Peyer's patch (tissue), 4 donors: ENCODE results near the gene BEST3. TPM values are rescaled to one million over a fixed set of nuclear protein-coding genes. Genes with fewer than 3 reads are reported as not detected.

Experiments
- DNase-seq, 3 donors: peaks; one replicate each; pipeline ENCODE4 v3.0.0-alpha.2; 2017 to 2019
- H3K27ac ChIP-seq, 4 donors: fragments of 200-600 bp; sonication (generic); one replicate each; pipeline ENCODE4 v1.5.1; 2016 to 2019
- H3K27me3 ChIP-seq, 2 donors: fragments of 200-600 bp; sonication (generic); one replicate each; pipeline ENCODE4 v1.5.1; 2019
- H3K36me3 ChIP-seq, 3 donors: fragments of 200-600 bp; sonication (generic); one replicate each; pipeline ENCODE4 v1.5.1; 2016 to 2019
- H3K4me1 ChIP-seq, 4 donors: fragments of 200-600 bp; sonication (generic); one replicate each; pipeline ENCODE4 v1.5.1; 2016 to 2019
- H3K4me3 ChIP-seq, 4 donors: fragments of 200-600 bp; sonication (generic); 1 replicate in 3 of 4; 2 replicates in 1 of 4; pipeline ENCODE4 v1.5.1; 2016 to 2019; ENCODE audit warnings: mild to moderate bottlenecking in 1 of 4
- H3K9me3 ChIP-seq, 4 donors: fragments of 200-600 bp; sonication (generic); one replicate each; pipeline ENCODE4 v1.5.1; 2016 to 2019; ENCODE audit warnings: mild to moderate bottlenecking in 1 of 4
- CTCF ChIP-seq, 6 experiments: fragments of 450-650 bp in 4 of 6; fragments of 200-600 bp in 2 of 6; sonication (generic) in 1 of 6; IDR thresholded peaks; one replicate each; pipeline ENCODE4 v1.5.1; 2017 to 2019; ENCODE audit warnings: antibody characterized with exemption in 6 of 6, mild to moderate bottlenecking in 3 of 6, moderate library complexity in 1 of 6
- POLR2A ChIP-seq, 2 donors: fragments of 450-650 bp; IDR thresholded peaks; one replicate each; pipeline ENCODE4 v1.5.1; 2017; ENCODE audit warnings: antibody characterized with exemption in 2 of 2, mild to moderate bottlenecking in 2 of 2, moderate library complexity in 2 of 2
- total RNA-seq, 4 donors: library from RNA; depleted of rRNA; stranded (reverse); fragments of >200 nt; gene quantifications; one replicate each; pipeline ENCODE4 v1.1.0, GENCODE V29; 2016

Gene BEST3
- total RNA-seq, 4 donors from 2014 or later, result 0.35 TPM; not detected in 3

- Histone ChIP-seq H3K4me3 (no peak overlapping the region), H3K9me3 (no peaks in the 10 kb centered on the region), H3K27me3 (no peaks in the 10 kb centered on the region), H3K27ac (no peak overlapping the region), H3K36me3 (no peaks in the 10 kb centered on the region), H3K4me1 (no peaks in the 10 kb centered on the region)
- TF ChIP-seq CTCF (IDR thresholded peaks at IDR 0.05) (no peak), POLR2A (IDR thresholded peaks at IDR 0.05) (no peak)
- no peak for DNase-seq
Observed at GRCh38 chr12:69647178-69647577, 51.9 kb downstream of the BEST3 start.

DNA sequence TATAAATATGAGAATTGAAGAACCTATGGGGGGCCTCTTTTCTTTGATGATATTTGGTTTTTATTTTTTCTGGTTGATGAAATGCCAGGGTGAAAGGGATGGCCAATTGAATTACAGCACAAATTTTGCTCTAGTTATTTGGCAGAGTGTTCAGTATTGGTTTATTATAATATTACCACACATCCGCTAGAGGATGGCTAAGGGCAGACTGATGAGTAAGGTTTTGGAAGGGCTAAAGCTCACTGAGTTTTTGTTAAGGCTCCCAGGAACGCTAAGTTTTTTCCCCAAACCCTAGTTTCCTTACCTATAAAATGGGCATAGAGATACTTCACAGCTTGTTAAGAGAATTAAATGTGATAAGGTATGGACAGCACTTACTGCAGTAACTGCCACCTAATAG lies 54.1 kb downstream of the BEST3 start:
- Histone ChIP-seq H3K27ac (no peak overlapping the region), H3K27me3 (no peaks in the 10 kb centered on the region), H3K9me3 (no peaks in the 10 kb centered on the region), H3K4me1 (no peaks in the 10 kb centered on the region), H3K4me3 (no peak overlapping the region), H3K36me3 (no peaks in the 10 kb centered on the region)
- TF ChIP-seq CTCF (IDR thresholded peaks at IDR 0.05), result no peak
- TF ChIP-seq POLR2A (IDR thresholded peaks at IDR 0.05), result no peak
- DNase-seq, result no peak

DNA sequence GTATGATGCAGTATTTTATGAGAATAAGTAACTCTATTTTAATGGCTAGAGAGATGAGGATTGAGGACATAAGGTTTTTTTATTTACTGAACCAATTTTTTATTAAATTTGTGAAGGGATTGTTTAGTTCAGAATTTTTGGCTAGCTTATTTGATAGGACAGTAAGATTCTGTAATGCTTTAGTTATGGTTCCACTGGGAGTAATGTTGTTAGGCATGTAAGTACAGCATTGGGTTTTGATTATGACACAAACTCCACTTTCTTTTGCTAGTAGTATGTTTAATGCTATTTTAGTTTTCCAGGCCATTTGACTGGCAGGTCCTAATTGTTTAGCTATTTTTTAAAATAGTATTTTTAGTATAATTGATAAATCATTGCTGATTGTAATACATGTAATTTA lies 54.6 kb downstream of the BEST3 start:
- no peak for TF ChIP-seq POLR2A (IDR thresholded peaks at IDR 0.05)
- TF ChIP-seq CTCF (IDR thresholded peaks at IDR 0.05), result no peak
- Histone ChIP-seq H3K9me3 (no peaks in the 10 kb centered on the region), H3K36me3 (no peaks in the 10 kb centered on the region), H3K27ac (no peak overlapping the region), H3K4me3 (no peak overlapping the region), H3K27me3 (no peaks in the 10 kb centered on the region), H3K4me1 (no peaks in the 10 kb centered on the region)
- no peak for DNase-seq

GRCh38 chr12:69642531-69642930 lies 56.6 kb downstream of the BEST3 start:
- Histone ChIP-seq H3K36me3 (no peaks in the 10 kb centered on the region), H3K4me1 (no peaks in the 10 kb centered on the region), H3K27me3 (no peaks in the 10 kb centered on the region), H3K9me3 (no peaks in the 10 kb centered on the region), H3K27ac (no peak overlapping the region), H3K4me3 (no peak overlapping the region)
- DNase-seq, result no peak
- no peak for TF ChIP-seq CTCF (IDR thresholded peaks at IDR 0.05)
- no peak for TF ChIP-seq POLR2A (IDR thresholded peaks at IDR 0.05)

DNA sequence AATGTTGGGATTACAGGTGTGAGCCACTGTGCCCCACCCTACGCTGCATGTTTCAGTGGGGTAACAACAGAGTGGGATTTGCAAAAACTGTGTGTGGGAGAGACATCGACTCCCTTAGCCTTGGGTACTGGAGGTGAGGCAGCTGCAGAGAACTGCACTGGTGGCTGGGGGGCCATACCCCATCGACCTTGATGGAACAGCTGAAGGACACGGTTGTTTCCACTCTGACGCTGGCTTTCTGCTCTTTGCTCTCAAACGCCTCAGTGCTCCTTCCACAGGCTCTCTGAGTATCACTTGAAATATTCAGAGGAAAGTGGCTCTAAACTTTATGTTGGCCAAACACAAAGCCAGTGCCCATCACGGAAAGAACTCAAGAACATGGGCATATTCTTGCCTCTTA lies 57.6 kb downstream of the BEST3 start:
- no peak for DNase-seq
- no peak for TF ChIP-seq POLR2A (IDR thresholded peaks at IDR 0.05)
- TF ChIP-seq CTCF (IDR thresholded peaks at IDR 0.05), result no peak
- H3K27ac ChIP-seq, result no peak overlapping the region
- no peak overlapping the region for H3K4me3 ChIP-seq
- H3K9me3 ChIP-seq, result no peaks in the 10 kb centered on the region
- H3K4me1 ChIP-seq, result no peaks in the 10 kb centered on the region
- no peaks in the 10 kb centered on the region for H3K36me3 ChIP-seq
- H3K27me3 ChIP-seq, result no peaks in the 10 kb centered on the region

DNA sequence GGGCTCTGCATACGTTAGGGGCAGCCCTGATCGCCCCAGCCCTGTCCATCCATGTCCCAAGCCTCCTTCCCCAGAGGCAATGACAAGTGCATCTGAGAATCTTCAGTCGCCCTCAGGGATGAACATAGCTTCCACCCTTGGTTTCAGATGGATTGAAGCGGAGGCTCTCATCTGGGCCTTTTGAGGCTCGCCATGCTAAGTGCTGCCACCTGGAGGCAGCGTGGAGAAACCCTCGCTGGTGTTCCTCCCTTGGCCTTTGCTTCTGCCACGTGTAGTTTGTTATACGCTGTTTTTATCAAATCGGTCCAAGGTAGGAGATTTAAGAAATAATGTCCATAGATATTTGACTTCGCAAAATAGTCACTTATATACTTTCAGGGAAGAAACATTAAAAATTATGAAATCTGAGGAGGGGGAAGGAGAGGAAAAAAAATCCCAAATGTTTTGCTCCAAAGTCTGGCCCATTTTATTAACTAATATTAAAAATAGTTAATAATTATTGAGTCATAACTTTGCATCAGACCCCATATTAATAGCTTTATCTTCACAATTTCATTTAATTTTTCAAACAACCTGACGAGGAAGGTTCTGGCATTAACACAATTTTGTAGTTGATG lies 59.6 kb downstream of the BEST3 start:
- no peaks in the 10 kb centered on the region for H3K27me3 ChIP-seq
- H3K9me3 ChIP-seq, result no peaks in the 10 kb centered on the region
- peak; percentile 35 to 80 (median 74) for DNase-seq
- TF ChIP-seq CTCF (IDR thresholded peaks at IDR 0.05), result peak; percentile 40 to 86 (median 68)
- TF ChIP-seq POLR2A (IDR thresholded peaks at IDR 0.05), result no peak
- H3K36me3 ChIP-seq, result no peaks in the 10 kb centered on the region
- H3K4me1 ChIP-seq, result no peaks in the 10 kb centered on the region
- H3K4me3 ChIP-seq, result no peak overlapping the region
- no peak overlapping the region for H3K27ac ChIP-seq
